Progenitor cell of endocrine pancreas (in vitro differentiated cells): Measurements from ENCODE around the gene GPNMB. TPM values are rescaled to one million over a fixed set of nuclear protein-coding genes. Genes with fewer than 3 reads are reported as not detected.
"Not testable (repeated sequence)": the region's sequence is repeated elsewhere in the genome, so short reads cannot be mapped to it uniquely, and the experiment has no call there.

Experiments used
- DNase-seq: peaks from one replicate; pipeline ENCODE4 v3.0.0; 2021; ENCODE audit warnings: low spot score; ENCODE audit not compliant: unreplicated experiment
- H3K27ac Mint-ChIP-seq: 2 replicates; pipeline ENCODE4 v1.8.0; 2021; ENCODE audit warnings: mild to moderate bottlenecking, moderate library complexity, mixed read lengths
- H3K27me3 Mint-ChIP-seq: 2 replicates; pipeline ENCODE4 v1.8.0; 2021; ENCODE audit warnings: mixed read lengths
- H3K36me3 Mint-ChIP-seq: 2 replicates; pipeline ENCODE4 v1.8.0; 2022; ENCODE audit warnings: mixed read lengths; ENCODE audit not compliant: insufficient read depth
- H3K4me1 Mint-ChIP-seq: 2 replicates; pipeline ENCODE4 v1.8.0; 2021; ENCODE audit warnings: low read depth, mixed read lengths
- H3K4me3 Mint-ChIP-seq: 2 replicates; pipeline ENCODE4 v1.8.0; 2021; ENCODE audit warnings: low read depth, mild to moderate bottlenecking, moderate library complexity, mixed read lengths
- H3K9me3 Mint-ChIP-seq: 2 replicates; pipeline ENCODE4 v1.8.0; 2021; ENCODE audit warnings: low read depth, mixed read lengths
- CTCF ChIP-seq: fragments of 200-600 bp; sonication (generic); IDR thresholded peaks from one replicate; pipeline ENCODE4 v1.5.0; 2021; ENCODE audit warnings: antibody characterized with exemption, mild to moderate bottlenecking; ENCODE audit not compliant: unreplicated experiment
- long read RNA-seq: library from polyadenylated mRNA; unstranded; transcript quantifications from one replicate; pipeline ENCODE4 v2.0.0, GENCODE V29; 2020
- total RNA-seq: library from RNA; stranded (reverse); gene quantifications from 2 replicates; pipeline ENCODE4 v1.2.1, GENCODE V29; 2021

The GPNMB gene
- total RNA-seq = 0.98 and 1.4 TPM in 2 replicates
- long read RNA-seq, partial matches to known transcripts = 0 of 2 reads
- long read RNA-seq, other reads (novel, unspliced or antisense) = 0 of 2 reads

GRCh38 chr7:23246555-23246954 lies at the start of gene GPNMB:
Gene GPNMB, plus strand, starts transcription at chr7:23246775. Its CDS starts 83 bp downstream, at chr7:23246858.
- DNase-seq = no peak
- peak within 1 kb of the TSS; percentile 48 for H3K4me3 Mint-ChIP-seq
- peaks cover 4% of the 10 kb centered on the region for H3K9me3 Mint-ChIP-seq
- no peaks in the 10 kb centered on the region for H3K36me3 Mint-ChIP-seq
- TF ChIP-seq CTCF = no peak
- no peak within 1 kb of the TSS for H3K27ac Mint-ChIP-seq
- H3K4me1 Mint-ChIP-seq = no peaks in the 10 kb centered on the region
- peaks cover 47% of the 10 kb centered on the region for H3K27me3 Mint-ChIP-seq

- DNase-seq, H3K27me3 Mint-ChIP-seq, H3K27ac Mint-ChIP-seq, H3K9me3 Mint-ChIP-seq, H3K4me3 Mint-ChIP-seq, H3K4me1 Mint-ChIP-seq: not testable (repeated sequence)
- peaks cover 21% of the 10 kb centered on the region for H3K36me3 Mint-ChIP-seq
Observed at GRCh38 chr7:23197745-23198144, 48.8 kb upstream of the GPNMB start.

- no peaks in the 10 kb centered on the region for H3K27me3 Mint-ChIP-seq
- DNase-seq = no peak
- H3K27ac Mint-ChIP-seq = no peak overlapping the region
- no peaks in the 10 kb centered on the region for H3K4me1 Mint-ChIP-seq
- H3K36me3 Mint-ChIP-seq = peaks cover 20% of the 10 kb centered on the region
- H3K9me3 Mint-ChIP-seq = no peaks in the 10 kb centered on the region
- H3K4me3 Mint-ChIP-seq = no peak overlapping the region
- no peak for TF ChIP-seq CTCF
Observed at GRCh38 chr7:23200331-23200730, 46.2 kb upstream of the GPNMB start.

- no peak for DNase-seq
- no peak for TF ChIP-seq CTCF
- peaks cover 17% of the 10 kb centered on the region for H3K36me3 Mint-ChIP-seq
- H3K27me3 Mint-ChIP-seq = no peaks in the 10 kb centered on the region
- peaks cover 12% of the 10 kb centered on the region for H3K4me1 Mint-ChIP-seq
- no peaks in the 10 kb centered on the region for H3K9me3 Mint-ChIP-seq
- H3K4me3 Mint-ChIP-seq = no peak overlapping the region
- no peak overlapping the region for H3K27ac Mint-ChIP-seq
Observed at GRCh38 chr7:23204241-23204640, 42.3 kb upstream of the GPNMB start.

GRCh38 chr7:23205577-23205908 lies 41.0 kb upstream of the GPNMB start:
- DNase-seq = no peak
- TF ChIP-seq CTCF = no peak
- Mint-ChIP-seq H3K4me1 (peaks cover 12% of the 10 kb centered on the region), H3K4me3 (peak overlapping the region; percentile 59), H3K9me3 (no peaks in the 10 kb centered on the region), H3K27ac (peak overlapping the region; percentile 59), H3K27me3 (no peaks in the 10 kb centered on the region), H3K36me3 (peaks cover 15% of the 10 kb centered on the region)

- TF ChIP-seq CTCF = no peak
- Mint-ChIP-seq H3K27ac (peak overlapping the region; percentile 62), H3K4me1 (peaks cover 13% of the 10 kb centered on the region), H3K9me3 (no peaks in the 10 kb centered on the region), H3K4me3 (peak overlapping the region; percentile 59), H3K36me3 (peaks cover 14% of the 10 kb centered on the region), H3K27me3 (no peaks in the 10 kb centered on the region)
- DNase-seq = no peak
Observed at GRCh38 chr7:23205909-23206767, 40.4 kb upstream of the GPNMB start.
